K562 (cell line): ENCODE measurements around the gene SYVN1. TPM values are rescaled to one million over a fixed set of nuclear protein-coding genes. Genes with fewer than 3 reads are reported as not detected.

Experiments
- ARID4B ChIP-seq: sonication (generic); formaldehyde crosslinking; IDR thresholded peaks from 2 replicates; pipeline ENCODE4 v1.8.0; 2022; ENCODE audit warnings: mild to moderate bottlenecking, missing genetic modification reagents
- ATF6 ChIP-seq: sonication (generic); formaldehyde crosslinking; IDR thresholded peaks from 2 replicates; pipeline ENCODE4 v1.4.0; 2020; ENCODE audit warnings: mild to moderate bottlenecking, missing genetic modification reagents
- CHD2 ChIP-seq: IDR thresholded peaks from 2 replicates; pipeline ENCODE4 v1.6.1; 2011; ENCODE audit warnings: low read depth, low read length
- CTBP1 ChIP-seq: fragments of 450-650 bp; IDR thresholded peaks from 2 replicates; pipeline ENCODE4 v1.6.1; 2016; ENCODE audit warnings: borderline replicate concordance
- MYC ChIP-seq, 2 experiments: fragments of 250-450 bp in 1 of 2; sonication (Bioruptor Pico) in 1 of 2; IDR thresholded peaks; 2 replicates each; pipeline versions ENCODE4 v1.5.1 to v1.6.1; 2012 to 2021; ENCODE audit warnings: low read depth in 2 of 2, borderline replicate concordance in 1 of 2, improper control_type of control experiment in 1 of 2, low read length in 1 of 2, mild to moderate bottlenecking in 1 of 2, moderate library complexity in 1 of 2
- NFE2 ChIP-seq: IDR thresholded peaks from 2 replicates; pipeline ENCODE4 v1.6.1; 2014; ENCODE audit warnings: antibody characterized with exemption, low read depth
- PHF8 ChIP-seq: fragments of 200-600 bp; sonication (generic); IDR thresholded peaks from 2 replicates; pipeline ENCODE4 v1.6.1; 2012; ENCODE audit warnings: mixed run types, mild to moderate bottlenecking, inconsistent platforms, low read length, moderate library complexity, borderline replicate concordance
- POLR2A ChIP-seq: fragments of 450-650 bp; conservative IDR thresholded peaks from 2 replicates; pipeline ENCODE4 v1.6.1; 2016
- ZFX ChIP-seq: sonication (generic); formaldehyde crosslinking; IDR thresholded peaks from 2 replicates; pipeline ENCODE4 v1.8.0; 2022; ENCODE audit warnings: mild to moderate bottlenecking, missing genetic modification reagents, moderate library complexity
- ZNF239 ChIP-seq: fragments of 250-450 bp; sonication (Bioruptor Pico); IDR thresholded peaks from 2 replicates; pipeline ENCODE4 v1.4.0; 2020; ENCODE audit warnings: mild to moderate bottlenecking
- ZNF24 ChIP-seq: fragments of 450-650 bp; IDR thresholded peaks from 2 replicates; pipeline ENCODE4 v1.6.1; 2016
- ZNF347 ChIP-seq: fragments of 450-650 bp; formaldehyde crosslinking; IDR thresholded peaks from 2 replicates; pipeline ENCODE4 v1.4.0; 2020; ENCODE audit warnings: low read depth, mild to moderate bottlenecking, moderate library complexity
- polyA plus RNA-seq, 8 experiments: library from polyadenylated mRNA; depleted of rRNA in 4 of 8; stranded (reverse) in 5 of 8; unstranded in 3 of 8; fragments of >200 nt; fragmentation: Nextera tagmentation in 2 of 8; fragmentation: Illumina TruSeq in 1 of 8; extraction: Ambion mirVana in 2 of 8; extraction: Trizol in 1 of 8; gene quantifications; 2 replicates each; pipeline versions ENCODE4 v1.2.1 to v1.2.3, GENCODE V29; 2011 to 2014; ENCODE audit warnings: inconsistent platforms in 1 of 8, missing spikeins in 1 of 8
- total RNA-seq, 7 experiments: library from RNA; depleted of rRNA in 6 of 7; stranded (reverse); fragments of >200 nt in 6 of 7; fragmentation: Illumina TruSeq in 2 of 7; extraction: Trizol in 2 of 7; gene quantifications; 2 replicates each; pipeline versions ENCODE4 v1.2.1 to v1.2.3, GENCODE V29; 2011 to 2021; ENCODE audit warnings: low replicate concordance in 1 of 7
- TF ChIP-seq, protein P1 (sequence below): fragments of 450-650 bp; formaldehyde crosslinking; IDR thresholded peaks from 2 replicates; pipeline ENCODE4 v1.4.0; 2022; ENCODE audit warnings: missing genetic modification characterization
- TF ChIP-seq, protein P2 (sequence below): sonication (generic); formaldehyde crosslinking; IDR thresholded peaks from 2 replicates; pipeline ENCODE4 v1.8.1; 2023; ENCODE audit warnings: mild to moderate bottlenecking, missing genetic modification reagents
- TF ChIP-seq, protein P3 (sequence below): fragments of 250-450 bp; sonication (Bioruptor Pico); IDR thresholded peaks from 2 replicates; pipeline ENCODE4 v1.9.0; 2021; ENCODE audit warnings: mild to moderate bottlenecking, inconsistent platforms

SYVN1 gene
- total and polyA plus RNA-seq, 9 of the 15 experiments (the other 6 are each of a cell fraction or from before 2014, with no cell fraction given), result 0.41 to 47.4 (median 9.9) TPM

GRCh38 chr11:65112546-65113360 lies 21.6 kb downstream of the SYVN1 start (continued):
- peak; percentile 71 for TF ChIP-seq MYC (IDR thresholded peaks at IDR 0.05; ENCODE audit: low read depth, low read length)
- peak; percentile 59; the same call in 1 of the 2 replicates for TF ChIP-seq MYC (CRISPR knock-in tag; IDR thresholded peaks at IDR 0.05; ENCODE audit: borderline replicate concordance, low read depth)
- TF ChIP-seq, protein P1, sequence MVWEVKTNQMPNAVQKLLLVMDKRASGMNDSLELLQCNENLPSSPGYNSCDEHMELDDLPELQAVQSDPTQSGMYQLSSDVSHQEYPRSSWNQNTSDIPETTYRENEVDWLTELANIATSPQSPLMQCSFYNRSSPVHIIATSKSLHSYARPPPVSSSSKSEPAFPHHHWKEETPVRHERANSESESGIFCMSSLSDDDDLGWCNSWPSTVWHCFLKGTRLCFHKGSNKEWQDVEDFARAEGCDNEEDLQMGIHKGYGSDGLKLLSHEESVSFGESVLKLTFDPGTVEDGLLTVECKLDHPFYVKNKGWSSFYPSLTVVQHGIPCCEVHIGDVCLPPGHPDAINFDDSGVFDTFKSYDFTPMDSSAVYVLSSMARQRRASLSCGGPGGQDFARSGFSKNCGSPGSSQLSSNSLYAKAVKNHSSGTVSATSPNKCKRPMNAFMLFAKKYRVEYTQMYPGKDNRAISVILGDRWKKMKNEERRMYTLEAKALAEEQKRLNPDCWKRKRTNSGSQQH, result 0 out of 2 replicates have a peak, but pooled peaks have one; percentile 6
- TF ChIP-seq POLR2A, result peak; percentile 58
- TF ChIP-seq, protein P2, sequence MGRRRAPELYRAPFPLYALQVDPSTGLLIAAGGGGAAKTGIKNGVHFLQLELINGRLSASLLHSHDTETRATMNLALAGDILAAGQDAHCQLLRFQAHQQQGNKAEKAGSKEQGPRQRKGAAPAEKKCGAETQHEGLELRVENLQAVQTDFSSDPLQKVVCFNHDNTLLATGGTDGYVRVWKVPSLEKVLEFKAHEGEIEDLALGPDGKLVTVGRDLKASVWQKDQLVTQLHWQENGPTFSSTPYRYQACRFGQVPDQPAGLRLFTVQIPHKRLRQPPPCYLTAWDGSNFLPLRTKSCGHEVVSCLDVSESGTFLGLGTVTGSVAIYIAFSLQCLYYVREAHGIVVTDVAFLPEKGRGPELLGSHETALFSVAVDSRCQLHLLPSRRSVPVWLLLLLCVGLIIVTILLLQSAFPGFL, result 0 out of 2 replicates have a peak, but pooled peaks have one; percentile 73
- TF ChIP-seq CHD2, result peak; percentile 33; the same call in 1 of the 2 replicates
- peak; percentile 57; the same call in 1 of the 2 replicates for TF ChIP-seq ZNF24
- TF ChIP-seq, protein P3, sequence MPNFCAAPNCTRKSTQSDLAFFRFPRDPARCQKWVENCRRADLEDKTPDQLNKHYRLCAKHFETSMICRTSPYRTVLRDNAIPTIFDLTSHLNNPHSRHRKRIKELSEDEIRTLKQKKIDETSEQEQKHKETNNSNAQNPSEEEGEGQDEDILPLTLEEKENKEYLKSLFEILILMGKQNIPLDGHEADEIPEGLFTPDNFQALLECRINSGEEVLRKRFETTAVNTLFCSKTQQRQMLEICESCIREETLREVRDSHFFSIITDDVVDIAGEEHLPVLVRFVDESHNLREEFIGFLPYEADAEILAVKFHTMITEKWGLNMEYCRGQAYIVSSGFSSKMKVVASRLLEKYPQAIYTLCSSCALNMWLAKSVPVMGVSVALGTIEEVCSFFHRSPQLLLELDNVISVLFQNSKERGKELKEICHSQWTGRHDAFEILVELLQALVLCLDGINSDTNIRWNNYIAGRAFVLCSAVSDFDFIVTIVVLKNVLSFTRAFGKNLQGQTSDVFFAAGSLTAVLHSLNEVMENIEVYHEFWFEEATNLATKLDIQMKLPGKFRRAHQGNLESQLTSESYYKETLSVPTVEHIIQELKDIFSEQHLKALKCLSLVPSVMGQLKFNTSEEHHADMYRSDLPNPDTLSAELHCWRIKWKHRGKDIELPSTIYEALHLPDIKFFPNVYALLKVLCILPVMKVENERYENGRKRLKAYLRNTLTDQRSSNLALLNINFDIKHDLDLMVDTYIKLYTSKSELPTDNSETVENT, result peak; percentile 35
- TF ChIP-seq PHF8, result peak; percentile 58; the same call in 1 of the 2 replicates
- 0 out of 2 replicates have a peak, but pooled peaks have one; percentile 29 for TF ChIP-seq ATF6 (CRISPR knock-in tag)
- TF ChIP-seq ZNF239 (CRISPR knock-in tag), result peak; percentile 90
- TF ChIP-seq CTBP1, result peak; percentile 87
- no peak for TF ChIP-seq ZNF347
- peak; percentile 26 for TF ChIP-seq ARID4B (CRISPR knock-in tag)
- TF ChIP-seq ZFX (CRISPR knock-in tag), result peak; percentile 95
- no peak for TF ChIP-seq NFE2
